ENCODE results near the gene PALLD. TPM values are rescaled to one million over a fixed set of nuclear protein-coding genes. Genes with fewer than 3 reads are reported as not detected.
A peak's percentile ranks its signal among the peaks of the same experiment; 100 is the strongest.

PALLD gene
- total RNA-seq, 2 donors from 2014 or later = 2.8 to 30.1 TPM

DNA sequence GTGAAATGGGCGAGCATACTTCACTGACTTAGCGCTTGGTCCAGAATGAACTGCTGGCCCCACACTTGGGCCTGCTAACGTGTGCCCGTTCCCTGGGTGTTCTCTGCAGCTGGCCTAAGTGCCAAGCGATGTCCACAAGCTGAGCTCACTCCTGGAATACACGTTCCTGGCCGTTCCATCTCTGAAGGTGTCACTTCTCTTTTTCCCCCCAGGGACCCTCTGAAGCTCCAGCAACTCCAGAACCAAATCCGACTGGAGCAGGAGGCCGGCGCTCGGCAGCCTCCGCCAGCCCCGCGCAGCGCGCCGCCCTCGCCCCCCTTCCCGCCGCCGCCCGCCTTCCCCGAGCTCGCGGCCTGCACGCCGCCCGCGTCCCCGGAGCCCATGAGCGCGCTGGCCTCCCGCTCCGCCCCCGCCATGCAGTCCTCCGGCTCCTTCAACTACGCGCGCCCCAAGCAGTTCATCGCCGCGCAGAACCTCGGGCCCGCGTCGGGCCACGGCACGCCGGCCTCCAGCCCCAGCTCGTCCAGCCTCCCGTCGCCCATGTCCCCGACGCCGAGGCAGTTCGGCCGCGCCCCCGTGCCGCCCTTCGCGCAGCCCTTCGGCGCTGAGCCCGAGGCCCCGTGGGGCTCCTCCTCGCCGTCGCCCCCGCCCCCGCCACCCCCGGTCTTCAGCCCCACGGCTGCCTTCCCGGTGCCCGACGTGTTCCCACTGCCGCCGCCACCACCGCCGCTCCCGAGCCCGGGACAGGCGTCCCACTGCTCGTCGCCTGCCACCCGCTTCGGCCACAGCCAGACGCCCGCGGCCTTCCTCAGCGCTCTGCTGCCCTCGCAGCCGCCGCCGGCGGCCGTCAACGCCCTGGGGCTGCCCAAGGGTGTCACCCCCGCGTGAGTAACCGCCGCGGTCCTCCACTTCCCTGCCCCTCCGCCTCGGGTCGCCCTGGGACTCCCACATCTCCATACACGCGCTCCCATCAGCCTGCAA, 380.9 kb downstream of the PALLD start:
- no peaks in the 10 kb centered on the region for H3K9me3 Mint-ChIP-seq
- ATAC-seq (peak; percentile 59 to 64), DNase-seq (ENCODE audit: low spot score in 2 of 2) (peak in 1 of 2 donors; percentile 41)
- peak overlapping the region in 1 of 2 donors; percentile 94 for H3K27ac Mint-ChIP-seq
- H3K36me3 Mint-ChIP-seq = peaks cover 5 to 20% of the 10 kb centered on the region in 2 donors

DNA sequence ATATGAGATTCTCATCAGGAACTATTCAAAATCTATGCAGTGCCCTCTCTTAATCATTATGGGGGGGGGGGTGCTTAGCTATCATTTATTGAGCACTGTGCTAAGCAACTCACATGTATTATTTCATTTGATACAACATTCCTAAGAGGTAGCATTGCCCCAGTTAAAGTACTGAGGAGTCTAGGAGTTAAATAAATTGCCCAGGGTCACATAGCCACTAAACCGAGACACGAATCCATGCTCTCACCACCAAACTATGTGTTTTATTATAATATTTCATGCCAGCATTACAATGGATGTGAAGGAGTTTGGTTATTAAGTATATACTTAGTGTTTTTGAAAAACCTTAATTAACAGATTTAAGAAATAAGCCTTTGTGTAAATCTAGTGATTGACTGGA, 381.8 kb downstream of the PALLD start:
- ATAC-seq (no peak), DNase-seq (ENCODE audit: low spot score in 2 of 2) (no peak)
- Mint-ChIP-seq H3K27ac (peak overlapping the region in 1 of 2 donors; percentile 94), H3K36me3 (peaks cover 5 to 20% of the 10 kb centered on the region in 2 donors), H3K9me3 (no peaks in the 10 kb centered on the region)

- ATAC-seq = peak; percentile 20 to 66
- H3K27ac Mint-ChIP-seq = no peak overlapping the region
- H3K36me3 Mint-ChIP-seq = peaks cover 5 to 20% of the 10 kb centered on the region in 2 donors
- H3K9me3 Mint-ChIP-seq = no peaks in the 10 kb centered on the region
- DNase-seq (ENCODE audit: low spot score in 2 of 2) = no peak
Observed at GRCh38 chr4:168879188-168879587, 382.3 kb downstream of the PALLD start.

GRCh38 chr4:168880072-168880675, 383.3 kb downstream of the PALLD start:
- ATAC-seq = no peak
- Mint-ChIP-seq H3K9me3 (no peaks in the 10 kb centered on the region), H3K36me3 (peaks cover 5 to 20% of the 10 kb centered on the region in 2 donors), H3K27ac (no peak overlapping the region)
- no peak for DNase-seq (ENCODE audit: low spot score in 2 of 2)

DNA sequence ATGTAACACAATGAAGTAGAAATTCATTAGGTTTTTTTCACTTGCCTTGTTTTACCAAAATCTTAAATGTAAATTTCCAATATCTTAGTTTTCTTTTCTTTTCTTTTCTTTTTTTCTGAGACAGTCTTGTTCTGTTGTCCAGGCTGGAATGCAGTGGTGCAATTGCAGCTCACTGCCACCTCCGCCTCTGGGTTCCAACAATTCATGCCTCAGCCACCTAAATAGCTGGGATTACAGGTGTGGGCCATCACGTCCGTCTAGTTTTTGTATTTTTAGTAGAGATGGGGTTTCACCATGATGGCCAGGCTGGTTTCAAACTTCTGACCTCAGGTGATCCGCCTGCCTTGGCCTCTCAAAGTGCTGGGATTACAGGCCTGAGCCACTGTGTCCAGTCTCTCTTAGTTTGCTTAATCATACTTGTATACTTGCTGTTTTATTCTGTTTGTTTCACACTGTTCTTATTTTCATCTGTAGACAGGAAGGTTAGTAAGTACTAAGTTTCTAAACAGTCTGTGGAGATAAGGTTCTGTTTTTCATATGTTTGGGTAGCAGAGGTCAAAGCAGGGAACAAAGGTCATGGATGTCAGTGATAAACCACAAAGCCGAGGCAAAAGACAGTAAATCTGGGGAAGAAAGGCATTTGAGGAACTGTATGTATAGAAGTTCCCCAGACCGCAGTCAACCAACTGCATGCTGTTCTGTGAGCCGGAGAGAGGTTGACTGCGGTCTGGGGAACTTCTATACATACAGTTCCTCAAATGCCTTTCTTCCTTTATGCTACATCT, 384.2 kb downstream of the PALLD start:
- ATAC-seq = no peak
- no peaks in the 10 kb centered on the region for H3K9me3 Mint-ChIP-seq
- peak overlapping the region in 1 of 2 donors; percentile 58 for H3K27ac Mint-ChIP-seq
- peaks cover 5 to 20% of the 10 kb centered on the region in 2 donors for H3K36me3 Mint-ChIP-seq
- DNase-seq (ENCODE audit: low spot score in 2 of 2) = no peak

DNA sequence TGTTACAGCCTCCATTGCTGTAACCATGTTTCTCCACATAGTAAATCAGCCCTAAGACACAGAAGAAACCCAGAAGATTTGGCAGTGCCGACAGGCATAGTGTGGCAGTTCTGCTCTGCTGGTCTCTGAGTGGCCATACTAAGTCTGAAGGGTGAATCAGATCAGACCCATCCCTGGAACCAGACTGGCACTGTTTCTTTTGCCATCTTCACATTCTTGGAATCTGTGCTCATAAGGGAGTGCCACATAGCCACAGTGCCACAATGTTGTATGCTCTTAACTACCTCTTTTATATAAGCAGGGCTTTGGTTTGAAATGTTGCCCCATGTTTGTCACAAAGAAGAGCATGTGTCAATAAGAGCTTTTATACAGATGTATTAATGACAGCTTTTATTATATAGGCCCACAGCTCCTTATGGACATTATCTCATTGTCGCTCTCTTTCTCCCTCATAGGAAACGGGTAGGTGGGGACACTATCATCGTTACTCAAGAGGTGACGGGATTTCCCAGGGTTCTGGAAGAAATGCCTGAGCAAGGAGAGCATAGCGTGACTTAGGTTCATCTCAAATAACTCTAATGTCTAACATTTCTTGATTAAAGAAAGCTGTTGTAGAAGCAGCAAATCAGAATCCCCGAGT, 385.0 kb downstream of the PALLD start:
- Mint-ChIP-seq H3K27ac (no peak overlapping the region), H3K9me3 (no peaks in the 10 kb centered on the region), H3K36me3 (peaks cover 5 to 20% of the 10 kb centered on the region in 2 donors)
- no peak for DNase-seq (ENCODE audit: low spot score in 2 of 2)
- ATAC-seq = no peak

DNA sequence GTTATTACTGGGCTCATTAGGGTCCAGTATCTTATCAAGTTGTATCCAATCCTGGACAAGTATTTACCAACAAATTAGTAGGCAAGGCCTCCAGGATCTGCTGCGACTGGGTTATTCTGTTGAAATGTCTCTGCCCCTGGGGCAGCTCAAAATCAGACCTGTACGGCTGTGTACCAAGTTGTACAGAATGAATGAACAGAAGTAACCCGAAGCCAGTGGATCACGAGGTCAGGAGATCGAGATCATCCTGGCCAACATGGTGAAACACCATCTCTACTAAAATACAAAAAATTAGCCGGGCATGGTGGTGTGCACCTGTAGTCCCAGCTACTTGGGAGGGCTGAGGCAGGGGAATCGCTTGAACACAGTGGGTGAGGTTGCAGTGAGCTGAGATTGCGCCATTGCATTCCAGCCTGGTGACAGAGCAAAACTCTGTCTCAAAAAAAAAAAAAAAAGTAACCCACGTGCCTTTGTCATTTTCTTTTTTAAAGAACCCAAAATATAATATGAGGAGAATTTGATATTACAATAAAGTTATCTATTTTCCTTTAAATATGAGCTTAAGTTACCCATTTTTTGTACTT, 385.9 kb downstream of the PALLD start:
- DNase-seq (ENCODE audit: low spot score in 2 of 2) (no peak), ATAC-seq (no peak)
- Mint-ChIP-seq H3K9me3 (no peaks in the 10 kb centered on the region), H3K36me3 (peaks cover 5 to 20% of the 10 kb centered on the region in 2 donors), H3K27ac (no peak overlapping the region)

DNA sequence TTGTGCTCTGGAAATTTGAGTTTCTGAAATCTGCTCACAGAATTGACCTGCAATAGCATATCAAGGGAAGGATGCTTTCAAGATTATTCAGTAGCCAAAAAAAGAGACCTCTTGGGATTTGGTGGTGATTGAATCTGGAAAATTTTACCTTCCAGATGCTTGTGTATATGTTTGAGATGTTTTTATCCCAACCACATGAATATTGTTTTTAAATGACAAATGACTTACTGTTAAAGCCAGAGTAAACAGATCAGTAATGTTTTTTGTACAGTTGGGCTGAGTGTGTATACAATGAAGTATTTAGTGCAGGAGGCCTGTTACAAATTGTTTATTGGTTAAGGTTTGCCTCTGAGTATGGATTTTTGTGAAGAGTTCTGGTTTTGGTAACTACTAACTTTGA, 386.7 kb downstream of the PALLD start:
- Mint-ChIP-seq H3K36me3 (peaks cover 1 to 15% of the 10 kb centered on the region in 2 donors), H3K27ac (no peak overlapping the region), H3K9me3 (no peaks in the 10 kb centered on the region)
- no peak for DNase-seq (ENCODE audit: low spot score in 2 of 2)
- no peak for ATAC-seq

- peaks cover 0 to 6% of the 10 kb centered on the region in 2 donors for H3K36me3 Mint-ChIP-seq
- H3K27ac Mint-ChIP-seq = no peak overlapping the region
- ATAC-seq (peak in 1 of 2 donors; percentile 24), DNase-seq (ENCODE audit: low spot score in 2 of 2) (no peak)
- H3K9me3 Mint-ChIP-seq = no peaks in the 10 kb centered on the region
Observed at GRCh38 chr4:168884251-168885124, 387.6 kb downstream of the PALLD start.

GRCh38 chr4:168885400-168885799, 388.5 kb downstream of the PALLD start:
- H3K27ac Mint-ChIP-seq = no peak overlapping the region
- ATAC-seq (no peak), DNase-seq (ENCODE audit: low spot score in 2 of 2) (no peak)
- H3K9me3 Mint-ChIP-seq = no peaks in the 10 kb centered on the region
- no peaks in the 10 kb centered on the region for H3K36me3 Mint-ChIP-seq

GRCh38 chr4:168886351-168886750, 389.5 kb downstream of the PALLD start:
- no peak for ATAC-seq
- no peak for DNase-seq (ENCODE audit: low spot score in 2 of 2)
- Mint-ChIP-seq H3K9me3 (no peaks in the 10 kb centered on the region), H3K27ac (no peak overlapping the region), H3K36me3 (no peaks in the 10 kb centered on the region)

DNA sequence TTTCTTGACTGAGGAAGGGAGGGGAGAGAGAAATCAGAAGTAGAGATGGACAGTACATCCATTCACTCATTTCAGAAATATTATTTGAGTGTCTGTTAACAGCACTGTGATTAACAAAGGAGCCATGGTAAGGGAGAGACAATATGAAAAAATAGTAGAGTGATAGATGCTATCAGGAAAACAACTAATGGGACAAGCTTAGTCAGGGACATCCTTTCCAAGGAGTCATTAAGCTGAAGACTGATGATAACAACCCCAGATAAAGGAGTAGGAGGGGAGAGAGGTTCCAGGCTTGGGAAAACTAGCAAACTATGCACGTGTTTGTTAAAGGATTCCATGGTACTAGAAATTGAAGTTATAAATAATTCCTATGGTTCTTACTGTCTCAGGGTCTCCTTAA, 391.0 kb downstream of the PALLD start:
- Mint-ChIP-seq H3K9me3 (no peaks in the 10 kb centered on the region), H3K36me3 (no peaks in the 10 kb centered on the region), H3K27ac (no peak overlapping the region)
- DNase-seq (ENCODE audit: low spot score in 2 of 2) (no peak), ATAC-seq (no peak)

GRCh38 chr4:168888715-168889215, 391.9 kb downstream of the PALLD start:
- DNase-seq (ENCODE audit: low spot score in 2 of 2) = no peak
- Mint-ChIP-seq H3K27ac (no peak overlapping the region), H3K36me3 (no peaks in the 10 kb centered on the region), H3K9me3 (no peaks in the 10 kb centered on the region)
- ATAC-seq = peak in 1 of 2 donors; percentile 47

DNA sequence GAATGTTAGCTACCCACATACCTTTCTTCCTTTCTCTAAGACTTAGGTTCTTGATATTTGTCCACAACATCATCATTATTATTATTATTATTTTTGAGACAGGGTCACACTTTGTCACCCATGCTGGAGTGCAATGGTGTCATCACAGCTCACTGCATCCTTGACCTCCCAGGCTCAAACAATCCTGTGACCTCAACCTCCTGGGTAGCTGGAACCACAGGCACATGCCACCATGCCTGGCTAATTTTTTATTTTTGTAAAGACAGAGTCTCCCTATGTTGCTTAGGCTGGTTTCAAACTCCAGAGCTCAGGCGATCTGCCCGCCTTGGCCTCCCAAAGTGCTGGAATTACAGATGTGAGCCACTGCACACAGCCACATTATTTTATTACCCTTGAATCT, 394.2 kb downstream of the PALLD start:
- DNase-seq (ENCODE audit: low spot score in 2 of 2) (no peak), ATAC-seq (no peak)
- Mint-ChIP-seq H3K9me3 (no peaks in the 10 kb centered on the region), H3K36me3 (peaks cover 0 to 7% of the 10 kb centered on the region in 2 donors), H3K27ac (no peak overlapping the region)

GRCh38 chr4:168891688-168892087, 394.8 kb downstream of the PALLD start:
- Mint-ChIP-seq H3K9me3 (no peaks in the 10 kb centered on the region), H3K36me3 (peaks cover 0 to 7% of the 10 kb centered on the region in 2 donors), H3K27ac (no peak overlapping the region)
- no peak for ATAC-seq
- no peak for DNase-seq (ENCODE audit: low spot score in 2 of 2)
